Spleen (tissue), 11 donors: Measurements from ENCODE around the gene LGI2. TPM values are rescaled to one million over a fixed set of nuclear protein-coding genes. Genes with fewer than 3 reads are reported as not detected.
"Not testable (repeated sequence)": the region's sequence is repeated elsewhere in the genome, so short reads cannot be mapped to it uniquely, and the experiment has no call there.

Experiments
- DNase-seq: peaks from one replicate; pipeline ENCODE4 v3.0.0-alpha.2; 2020
- H3K27ac ChIP-seq, 8 donors: fragments of 200-600 bp; sonication (generic) in 7 of 8; 1 replicate in 4 of 8; 2 replicates in 4 of 8; pipeline versions ENCODE4 v1.5.0 to v1.8.0; 2016 to 2021; ENCODE audit warnings: inconsistent platforms in 4 of 8, mild to moderate bottlenecking in 4 of 8, moderate library complexity in 1 of 8
- H3K27me3 ChIP-seq, 7 donors: fragments of 200-600 bp; sonication (generic) in 6 of 7; replicated peaks in 1 of 7; 1 replicate in 4 of 7; 2 replicates in 3 of 7; pipeline versions ENCODE4 v1.5.0 to v1.8.0; 2016 to 2021; ENCODE audit warnings: inconsistent platforms in 3 of 7, mild to moderate bottlenecking in 1 of 7
- H3K36me3 ChIP-seq, 6 donors: fragments of 200-600 bp; sonication (generic) in 5 of 6; 1 replicate in 4 of 6; 2 replicates in 2 of 6; pipeline versions ENCODE4 v1.5.0 to v1.8.0; 2016 to 2021; ENCODE audit warnings: inconsistent platforms in 2 of 6
- H3K4me1 ChIP-seq, 6 donors: fragments of 200-600 bp; sonication (generic) in 5 of 6; 1 replicate in 3 of 6; 2 replicates in 3 of 6; pipeline versions ENCODE4 v1.5.0 to v1.8.0; 2016 to 2021; ENCODE audit warnings: inconsistent platforms in 3 of 6
- H3K4me3 ChIP-seq, 8 donors: fragments of 200-600 bp; sonication (generic) in 7 of 8; 1 replicate in 4 of 8; 2 replicates in 4 of 8; pipeline versions ENCODE4 v1.5.0 to v1.8.0; 2016 to 2021; ENCODE audit warnings: inconsistent platforms in 4 of 8, mild to moderate bottlenecking in 4 of 8, moderate library complexity in 2 of 8
- H3K9me3 ChIP-seq, 8 donors: fragments of 200-600 bp; sonication (generic) in 7 of 8; 1 replicate in 4 of 8; 2 replicates in 4 of 8; pipeline versions ENCODE4 v1.5.0 to v1.8.0; 2016 to 2021; ENCODE audit warnings: inconsistent platforms in 4 of 8
- POLR2A ChIP-seq, 3 donors: fragments of 450-650 bp; IDR thresholded peaks; one replicate each; pipeline ENCODE4 v1.5.1; 2017; ENCODE audit warnings: antibody characterized with exemption in 3 of 3, mild to moderate bottlenecking in 1 of 3
- POLR2AphosphoS5 ChIP-seq, 3 donors: sonication (generic); formaldehyde crosslinking; IDR thresholded peaks; one replicate each; pipeline ENCODE4 v1.5.1; 2017; ENCODE audit warnings: antibody characterized with exemption in 3 of 3
- WGBS, 5 donors: extraction: QIAGEN DNeasy Blood & Tissue Kit in 3 of 5; methylation state at CpG; one replicate each; pipeline versions ENCODE4 v1.1.5 to v1.1.7; 2013 to 2018; 5-methylcytosine and 5-hydroxymethylcytosine counted together
- intact Hi-C: fragments of 100-400 bp; cut with DNase I; formaldehyde crosslinking; loops from one replicate; pipeline ENCODE4 v1.15.0; 2023; ENCODE audit warnings: low total_unique reads
- polyA plus RNA-seq, 3 donors: library from polyadenylated mRNA; stranded (reverse); fragments of 200-250 nt; gene quantifications; one replicate each; pipeline ENCODE4 v1.2.1, GENCODE V29; 2013
- total RNA-seq, 7 donors: library from RNA; depleted of rRNA in 3 of 7; stranded (reverse); fragments of >200 nt in 3 of 7; fragmentation: NEBNext Ultra II Directional in 4 of 7; extraction: Animal tissue kit (Norgen Biotek cat#: 25700) in 4 of 7; gene quantifications; one replicate each; pipeline versions ENCODE4 v1.1.0 to v1.2.1, GENCODE V29; 2016 to 2021
- TF ChIP-seq, protein P1 (sequence below), 11 experiments: fragments of 200-600 bp in 7 of 11; fragments of 450-650 bp in 4 of 11; sonication (generic) in 4 of 11; IDR thresholded peaks in 8 of 11; conservative IDR thresholded peaks in 3 of 11; 1 replicate in 7 of 11; 2 replicates in 4 of 11; pipeline versions ENCODE4 v1.4.0 to v1.8.0; 2016 to 2021; ENCODE audit warnings: antibody characterized with exemption in 11 of 11, inconsistent platforms in 4 of 11, mild to moderate bottlenecking in 1 of 11
- donor health status: healthy with polysubstance abuse.
- donor health status: DM: no; HTN: no; CAD: no; lungs with moderate emphysema.
- donor health status: DM: no; HTN: no; CAD: no.
- donor health status: Bipolar disorder and iron deficiency.
- donor health status: healthy.
- donor health status: DM: no; HTN: no; CAD: no.
- donor health status: DM: yes; HTN: yes; CAD: no.

LGI2 gene
- total and polyA plus RNA-seq, 10 donors = 0.17 to 2.7 (median 0.72) TPM

GRCh38 chr4:25068386-25068785, 37.6 kb upstream of the LGI2 start:
- Histone ChIP-seq H3K9me3 (no peaks in the 10 kb centered on the region), H3K4me1 (no peaks in the 10 kb centered on the region), H3K4me3 (no peak overlapping the region), H3K36me3 (no peaks in the 10 kb centered on the region), H3K27ac (no peak overlapping the region), H3K27me3 (no peaks in the 10 kb centered on the region)
- 77 to 92% (median 87%) methylated on average over 3 of the region's 3 CpGs for WGBS, 5 donors
- DNase-seq = no peak
- intact Hi-C loops = no loop called here
- no peak for TF ChIP-seq POLR2AphosphoS5 (IDR thresholded peaks at IDR 0.05)

- no peaks in the 10 kb centered on the region for H3K9me3 ChIP-seq
- no peak for TF ChIP-seq POLR2AphosphoS5 (IDR thresholded peaks at IDR 0.05)
- TF ChIP-seq POLR2A (IDR thresholded peaks at IDR 0.05) = no peak
- TF ChIP-seq, protein P1, sequence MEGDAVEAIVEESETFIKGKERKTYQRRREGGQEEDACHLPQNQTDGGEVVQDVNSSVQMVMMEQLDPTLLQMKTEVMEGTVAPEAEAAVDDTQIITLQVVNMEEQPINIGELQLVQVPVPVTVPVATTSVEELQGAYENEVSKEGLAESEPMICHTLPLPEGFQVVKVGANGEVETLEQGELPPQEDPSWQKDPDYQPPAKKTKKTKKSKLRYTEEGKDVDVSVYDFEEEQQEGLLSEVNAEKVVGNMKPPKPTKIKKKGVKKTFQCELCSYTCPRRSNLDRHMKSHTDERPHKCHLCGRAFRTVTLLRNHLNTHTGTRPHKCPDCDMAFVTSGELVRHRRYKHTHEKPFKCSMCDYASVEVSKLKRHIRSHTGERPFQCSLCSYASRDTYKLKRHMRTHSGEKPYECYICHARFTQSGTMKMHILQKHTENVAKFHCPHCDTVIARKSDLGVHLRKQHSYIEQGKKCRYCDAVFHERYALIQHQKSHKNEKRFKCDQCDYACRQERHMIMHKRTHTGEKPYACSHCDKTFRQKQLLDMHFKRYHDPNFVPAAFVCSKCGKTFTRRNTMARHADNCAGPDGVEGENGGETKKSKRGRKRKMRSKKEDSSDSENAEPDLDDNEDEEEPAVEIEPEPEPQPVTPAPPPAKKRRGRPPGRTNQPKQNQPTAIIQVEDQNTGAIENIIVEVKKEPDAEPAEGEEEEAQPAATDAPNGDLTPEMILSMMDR (IDR thresholded peaks at IDR 0.05 in 8 of 11, conservative IDR thresholded peaks at IDR 0.05 in 3 of 11) = no peak
- intact Hi-C loops = no loop called here
- WGBS, 5 donors = 84 to 91% (median 87%) methylated on average over 7 of the region's 7 CpGs
- H3K27ac ChIP-seq = no peak overlapping the region
- no peaks in the 10 kb centered on the region for H3K4me1 ChIP-seq
- H3K36me3 ChIP-seq = no peaks in the 10 kb centered on the region
- no peak overlapping the region for H3K4me3 ChIP-seq
- H3K27me3 ChIP-seq = peaks cover 0 to 3% (median 0%) of the 10 kb centered on the region in 7 donors
- DNase-seq = no peak
Observed at GRCh38 chr4:25065932-25066590, 35.3 kb upstream of the LGI2 start.

DNA sequence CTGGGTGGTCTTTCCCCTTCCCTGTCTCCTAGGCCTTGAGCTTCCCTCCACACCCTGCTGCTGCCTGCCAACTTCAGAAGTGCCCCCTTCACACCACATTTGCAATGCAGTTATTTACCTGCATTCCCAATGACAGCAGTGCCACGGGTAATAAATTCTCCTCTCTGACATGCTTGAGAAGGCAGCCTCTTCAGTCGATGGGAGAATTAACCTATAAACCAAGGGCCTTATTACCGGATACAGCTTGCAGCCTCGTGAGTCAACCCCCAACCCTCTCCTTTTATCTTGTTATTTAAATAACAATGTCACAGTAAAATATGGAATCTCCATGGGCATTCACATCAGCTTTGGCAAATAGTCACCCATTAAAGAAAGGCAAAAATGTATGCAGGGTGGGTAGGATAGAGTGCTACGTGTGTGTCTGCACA, 34.7 kb upstream of the LGI2 start:
- no peak for DNase-seq
- peaks cover 0 to 3% (median 0%) of the 10 kb centered on the region in 7 donors for H3K27me3 ChIP-seq
- 39 to 52% (median 49%) methylated on average over 5 of the region's 5 CpGs for WGBS, 5 donors
- no peaks in the 10 kb centered on the region for H3K9me3 ChIP-seq
- H3K27ac ChIP-seq = no peak overlapping the region
- H3K4me1 ChIP-seq = no peaks in the 10 kb centered on the region
- no peak for TF ChIP-seq POLR2A (IDR thresholded peaks at IDR 0.05)
- TF ChIP-seq, protein P1 (IDR thresholded peaks at IDR 0.05 in 8 of 11, conservative IDR thresholded peaks at IDR 0.05 in 3 of 11) = no peak
- TF ChIP-seq POLR2AphosphoS5 (IDR thresholded peaks at IDR 0.05) = no peak
- H3K4me3 ChIP-seq = no peak overlapping the region
- intact Hi-C loops = no loop called here
- H3K36me3 ChIP-seq = no peaks in the 10 kb centered on the region

GRCh38 chr4:25064447-25064846, 33.7 kb upstream of the LGI2 start:
- DNase-seq, H3K36me3 ChIP-seq, H3K4me3 ChIP-seq, H3K27me3 ChIP-seq, H3K4me1 ChIP-seq, H3K27ac ChIP-seq, H3K9me3 ChIP-seq, intact Hi-C loops: not testable (repeated sequence)
- WGBS, 5 donors = 95 to 100% (median 100%) methylated on average over 1 of the region's 1 CpG

GRCh38 chr4:25063116-25063515, 32.4 kb upstream of the LGI2 start:
- peaks cover 0 to 5% (median 0%) of the 10 kb centered on the region in 8 donors for H3K9me3 ChIP-seq
- 53 to 66% (median 59%) methylated on average over 3 of the region's 3 CpGs for WGBS, 5 donors
- no peak overlapping the region for H3K27ac ChIP-seq
- H3K36me3 ChIP-seq = no peaks in the 10 kb centered on the region
- no peak for DNase-seq
- TF ChIP-seq POLR2A (IDR thresholded peaks at IDR 0.05) = no peak
- TF ChIP-seq, protein P1 (IDR thresholded peaks at IDR 0.05 in 8 of 11, conservative IDR thresholded peaks at IDR 0.05 in 3 of 11) = no peak
- TF ChIP-seq POLR2AphosphoS5 (IDR thresholded peaks at IDR 0.05) = no peak
- intact Hi-C loops = no loop called here
- no peak overlapping the region for H3K4me3 ChIP-seq
- peaks cover 0 to 3% (median 0%) of the 10 kb centered on the region in 7 donors for H3K27me3 ChIP-seq
- no peaks in the 10 kb centered on the region for H3K4me1 ChIP-seq
